Adrenal gland (tissue), 5 donors: ENCODE results near the gene RFX7.

Experiments used
- POLR2A ChIP-seq, 2 donors: fragments of 450-650 bp; IDR thresholded peaks; one replicate each; pipeline ENCODE4 v1.6.1; 2017; ENCODE audit warnings: antibody characterized with exemption in 2 of 2, mild to moderate bottlenecking in 2 of 2, moderate library complexity in 1 of 2
- TF ChIP-seq, protein P1 (sequence below), 6 experiments: fragments of 450-650 bp in 4 of 6; fragments of 200-600 bp in 2 of 6; sonication (generic) in 1 of 6; IDR thresholded peaks; 1 replicate in 5 of 6; 2 replicates in 1 of 6; pipeline versions ENCODE4 v1.5.1 to v1.8.0; 2016 to 2021; ENCODE audit warnings: antibody characterized with exemption in 6 of 6, mild to moderate bottlenecking in 2 of 6, moderate library complexity in 1 of 6
- donor health status: DM: no; HTN: no; CAD: no.

GRCh38 chr15:56105855-56106254 is 137.8 kb downstream of the RFX7 start:
- TF ChIP-seq, protein P1, sequence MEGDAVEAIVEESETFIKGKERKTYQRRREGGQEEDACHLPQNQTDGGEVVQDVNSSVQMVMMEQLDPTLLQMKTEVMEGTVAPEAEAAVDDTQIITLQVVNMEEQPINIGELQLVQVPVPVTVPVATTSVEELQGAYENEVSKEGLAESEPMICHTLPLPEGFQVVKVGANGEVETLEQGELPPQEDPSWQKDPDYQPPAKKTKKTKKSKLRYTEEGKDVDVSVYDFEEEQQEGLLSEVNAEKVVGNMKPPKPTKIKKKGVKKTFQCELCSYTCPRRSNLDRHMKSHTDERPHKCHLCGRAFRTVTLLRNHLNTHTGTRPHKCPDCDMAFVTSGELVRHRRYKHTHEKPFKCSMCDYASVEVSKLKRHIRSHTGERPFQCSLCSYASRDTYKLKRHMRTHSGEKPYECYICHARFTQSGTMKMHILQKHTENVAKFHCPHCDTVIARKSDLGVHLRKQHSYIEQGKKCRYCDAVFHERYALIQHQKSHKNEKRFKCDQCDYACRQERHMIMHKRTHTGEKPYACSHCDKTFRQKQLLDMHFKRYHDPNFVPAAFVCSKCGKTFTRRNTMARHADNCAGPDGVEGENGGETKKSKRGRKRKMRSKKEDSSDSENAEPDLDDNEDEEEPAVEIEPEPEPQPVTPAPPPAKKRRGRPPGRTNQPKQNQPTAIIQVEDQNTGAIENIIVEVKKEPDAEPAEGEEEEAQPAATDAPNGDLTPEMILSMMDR (IDR thresholded peaks at IDR 0.05), result no peak
- no peak for TF ChIP-seq POLR2A (IDR thresholded peaks at IDR 0.05)
